OCI-LY1 (cell line): Measurements from ENCODE around the gene COL20A1.

Experiments
- H2AFZ ChIP-seq: fragments of 200-600 bp; sonication (generic), shearing (Covaris generic); 2 replicates; pipeline ENCODE4 v1.6.0; 2014; ENCODE audit warnings: antibody characterized with exemption, mild to moderate bottlenecking, low read length
- H3F3A ChIP-seq: fragments of 200-600 bp; sonication (generic), shearing (Covaris generic); 2 replicates; pipeline ENCODE4 v1.6.0; 2014; ENCODE audit warnings: mild to moderate bottlenecking, antibody characterized with exemption, low read length, moderate library complexity; ENCODE audit not compliant: insufficient read depth
- H3K27ac ChIP-seq: fragments of 200-600 bp; sonication (generic); 2 replicates; pipeline ENCODE4 v1.5.1; 2014; ENCODE audit warnings: low read length, mixed run types, mild to moderate bottlenecking, low read depth; ENCODE audit not compliant: poor library complexity, severe bottlenecking
- H3K27me3 ChIP-seq: fragments of 200-600 bp; sonication (generic); 2 replicates; pipeline ENCODE4 v1.6.0; 2014; ENCODE audit warnings: antibody characterized with exemption, mild to moderate bottlenecking, low read length, moderate library complexity; ENCODE audit not compliant: insufficient read depth
- H3K36me3 ChIP-seq: fragments of 200-600 bp; sonication (generic); 2 replicates; pipeline ENCODE4 v1.6.1; 2014; ENCODE audit warnings: mild to moderate bottlenecking, antibody characterized with exemption, low read length, moderate library complexity, mixed read lengths; ENCODE audit not compliant: insufficient read depth
- H3K4me1 ChIP-seq: fragments of 200-600 bp; sonication (generic); 2 replicates; pipeline ENCODE4 v1.5.1; 2014; ENCODE audit warnings: mild to moderate bottlenecking, low read length, moderate library complexity; ENCODE audit not compliant: insufficient read depth, severe bottlenecking
- H3K4me2 ChIP-seq: fragments of 200-600 bp; sonication (generic), shearing (Covaris generic); 2 replicates; pipeline ENCODE4 v1.6.1; 2014; ENCODE audit warnings: low read length
- H3K4me3 ChIP-seq: fragments of 200-600 bp; sonication (generic); 2 replicates; pipeline ENCODE4 v1.5.1; 2014; ENCODE audit warnings: low read length, low read depth, mild to moderate bottlenecking, mixed read lengths; ENCODE audit not compliant: poor library complexity, severe bottlenecking
- H3K79me2 ChIP-seq: fragments of 200-600 bp; shearing (Covaris generic); 2 replicates; pipeline ENCODE4 v1.6.1; 2016; ENCODE audit warnings: mixed run types, low read length, mixed read lengths; ENCODE audit not compliant: insufficient read depth
- H3K9ac ChIP-seq: fragments of 200-600 bp; sonication (generic), shearing (Covaris generic); 2 replicates; pipeline ENCODE4 v1.6.1; 2014; ENCODE audit warnings: mild to moderate bottlenecking, low read length, mixed read lengths
- H3K9me2 ChIP-seq: fragments of 200-600 bp; sonication (generic), shearing (Covaris generic); 2 replicates; pipeline ENCODE4 v1.6.1; 2014; ENCODE audit warnings: low read depth, mild to moderate bottlenecking, low read length, mixed read lengths
- H3K9me3 ChIP-seq: fragments of 200-600 bp; shearing (Covaris generic); 2 replicates; pipeline ENCODE4 v1.6.1; 2014; ENCODE audit warnings: low read length, mixed read lengths
- H4K20me1 ChIP-seq: fragments of 200-600 bp; sonication (generic), shearing (Covaris generic); 2 replicates; pipeline ENCODE4 v1.6.0; 2016; ENCODE audit warnings: mild to moderate bottlenecking, low read length; ENCODE audit not compliant: insufficient read depth
- EZH2 ChIP-seq: fragments of 200-600 bp; sonication (generic), shearing (Covaris generic); IDR thresholded peaks from 2 replicates; pipeline ENCODE4 v1.8.0; 2017; ENCODE audit warnings: borderline replicate concordance, mixed run types, mild to moderate bottlenecking, antibody characterized with exemption, low read length, moderate library complexity, mixed read lengths
- TF ChIP-seq, protein P1 (sequence below): fragments of 200-600 bp; sonication (generic), shearing (Covaris generic); IDR thresholded peaks from 2 replicates; pipeline ENCODE4 v1.5.1; 2017; ENCODE audit warnings: mild to moderate bottlenecking, antibody characterized with exemption, low read length, moderate library complexity, mixed read lengths

Gene COL20A1

DNA sequence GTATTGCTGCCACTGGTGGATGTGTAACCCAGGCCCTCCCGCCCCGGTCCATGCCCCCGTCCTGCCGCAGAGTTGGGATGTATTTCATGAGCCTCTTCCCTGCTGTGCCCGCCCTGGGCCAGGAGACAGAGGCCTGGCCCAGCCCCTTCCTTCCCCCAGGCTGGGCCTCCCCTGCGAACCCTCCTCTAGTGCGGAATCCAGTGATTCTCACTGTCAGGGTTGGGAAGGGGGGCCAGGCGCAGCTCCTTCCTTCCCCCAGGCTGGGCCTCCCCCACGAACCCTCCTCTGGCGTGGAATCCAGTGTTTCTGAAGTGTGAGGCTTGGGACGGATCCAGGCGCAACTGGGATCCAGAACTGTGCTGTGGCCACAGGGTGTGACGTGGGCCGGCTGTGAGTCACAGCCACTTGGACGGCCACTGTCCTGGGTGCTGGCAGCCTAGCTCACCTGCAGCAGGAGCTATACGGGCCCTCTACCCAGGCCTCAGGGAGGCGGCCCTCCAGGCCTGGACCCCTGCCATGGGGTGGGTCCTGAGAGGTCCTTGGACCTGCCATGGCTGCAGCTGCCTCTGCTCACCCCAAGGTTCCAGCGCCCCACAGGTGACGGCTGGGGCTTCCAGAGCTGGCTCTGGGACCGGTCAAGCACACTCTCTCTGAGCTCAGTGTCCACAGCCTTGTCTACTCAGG, 28.3 kb downstream of the COL20A1 start:
- no peaks in the 10 kb centered on the region for H3K9me3 ChIP-seq
- H3K4me2 ChIP-seq = no peak overlapping the region
- H3K36me3 ChIP-seq = no peaks in the 10 kb centered on the region
- no peaks in the 10 kb centered on the region for H3F3A ChIP-seq
- H3K4me3 ChIP-seq = no peak overlapping the region
- H3K27me3 ChIP-seq = no peaks in the 10 kb centered on the region; the same call in 1 of the 2 replicates
- TF ChIP-seq EZH2 = no peak
- TF ChIP-seq, protein P1, sequence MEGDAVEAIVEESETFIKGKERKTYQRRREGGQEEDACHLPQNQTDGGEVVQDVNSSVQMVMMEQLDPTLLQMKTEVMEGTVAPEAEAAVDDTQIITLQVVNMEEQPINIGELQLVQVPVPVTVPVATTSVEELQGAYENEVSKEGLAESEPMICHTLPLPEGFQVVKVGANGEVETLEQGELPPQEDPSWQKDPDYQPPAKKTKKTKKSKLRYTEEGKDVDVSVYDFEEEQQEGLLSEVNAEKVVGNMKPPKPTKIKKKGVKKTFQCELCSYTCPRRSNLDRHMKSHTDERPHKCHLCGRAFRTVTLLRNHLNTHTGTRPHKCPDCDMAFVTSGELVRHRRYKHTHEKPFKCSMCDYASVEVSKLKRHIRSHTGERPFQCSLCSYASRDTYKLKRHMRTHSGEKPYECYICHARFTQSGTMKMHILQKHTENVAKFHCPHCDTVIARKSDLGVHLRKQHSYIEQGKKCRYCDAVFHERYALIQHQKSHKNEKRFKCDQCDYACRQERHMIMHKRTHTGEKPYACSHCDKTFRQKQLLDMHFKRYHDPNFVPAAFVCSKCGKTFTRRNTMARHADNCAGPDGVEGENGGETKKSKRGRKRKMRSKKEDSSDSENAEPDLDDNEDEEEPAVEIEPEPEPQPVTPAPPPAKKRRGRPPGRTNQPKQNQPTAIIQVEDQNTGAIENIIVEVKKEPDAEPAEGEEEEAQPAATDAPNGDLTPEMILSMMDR = no peak
- H3K9ac ChIP-seq = no peak overlapping the region
- H3K9me2 ChIP-seq = no peaks in the 10 kb centered on the region
- H2AFZ ChIP-seq = no peak overlapping the region
- no peaks in the 10 kb centered on the region for H3K79me2 ChIP-seq
- no peak overlapping the region for H3K27ac ChIP-seq
- H3K4me1 ChIP-seq = no peaks in the 10 kb centered on the region
- H4K20me1 ChIP-seq = no peaks in the 10 kb centered on the region

DNA sequence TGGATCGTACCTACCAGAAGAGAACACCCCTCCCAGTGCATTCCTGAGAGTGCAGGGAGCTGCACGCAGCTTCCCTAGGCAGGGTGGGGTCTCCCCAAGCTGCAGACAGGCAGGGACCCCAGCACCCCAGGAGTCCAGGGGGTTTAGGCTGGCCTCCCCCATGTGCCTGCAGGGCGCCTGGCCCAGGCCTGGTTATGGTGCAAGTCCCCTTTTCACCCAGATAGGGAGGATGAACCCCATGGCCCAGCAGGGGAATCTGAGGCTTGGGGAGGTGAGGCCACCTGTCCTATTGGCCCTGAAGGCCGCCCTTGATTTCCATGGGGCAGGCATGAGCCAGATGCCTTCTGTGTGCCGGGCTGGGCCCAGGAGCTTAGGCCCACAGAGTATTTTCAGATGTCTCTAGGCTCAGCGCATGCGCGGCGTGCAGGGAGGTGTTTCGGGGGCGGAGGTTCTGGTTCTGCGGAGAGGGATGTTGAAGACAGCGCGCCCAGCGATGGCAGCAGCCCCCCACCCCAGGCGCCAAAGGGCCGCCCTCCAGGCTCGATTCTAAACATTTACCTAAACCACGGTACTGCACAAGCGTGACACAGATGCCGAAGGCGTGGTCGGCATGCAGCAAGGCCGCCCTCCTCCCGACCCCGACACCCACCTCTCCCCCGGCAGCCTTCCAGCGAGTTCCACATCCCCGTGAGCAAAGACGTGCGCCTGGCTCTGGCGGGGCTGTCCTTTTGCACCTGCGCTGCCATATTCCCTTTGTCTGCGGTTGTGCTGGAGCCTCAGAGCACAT, 29.4 kb downstream of the COL20A1 start:
- H3K79me2 ChIP-seq = no peaks in the 10 kb centered on the region
- no peak overlapping the region for H3K27ac ChIP-seq
- TF ChIP-seq, protein P1 = no peak
- no peak for TF ChIP-seq EZH2
- H3K9me3 ChIP-seq = no peaks in the 10 kb centered on the region
- H3K4me3 ChIP-seq = no peak overlapping the region
- H3K27me3 ChIP-seq = no peaks in the 10 kb centered on the region
- no peaks in the 10 kb centered on the region for H3K9me2 ChIP-seq
- no peaks in the 10 kb centered on the region for H3F3A ChIP-seq
- H3K4me2 ChIP-seq = no peak overlapping the region
- H2AFZ ChIP-seq = no peak overlapping the region
- H3K36me3 ChIP-seq = no peaks in the 10 kb centered on the region; the same call in 1 of the 2 replicates
- H3K9ac ChIP-seq = no peak overlapping the region
- no peaks in the 10 kb centered on the region for H3K4me1 ChIP-seq
- no peaks in the 10 kb centered on the region for H4K20me1 ChIP-seq

DNA sequence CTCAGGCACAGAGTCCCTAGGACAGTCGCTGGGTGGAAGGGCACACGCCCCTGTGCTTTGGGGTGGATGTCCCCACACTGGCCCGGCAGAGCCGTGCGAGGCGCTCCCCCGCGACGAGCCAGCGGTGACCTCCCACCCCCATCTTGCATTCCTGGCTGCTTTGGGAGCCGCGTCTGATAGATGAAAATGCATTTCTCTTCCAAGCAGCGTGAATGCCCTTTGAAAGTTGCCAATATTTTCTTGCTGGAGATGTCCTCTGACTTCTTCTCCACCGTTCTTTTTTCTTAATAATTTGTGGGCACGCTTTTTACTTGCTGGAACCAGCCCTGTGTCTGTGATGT, 29.9 kb downstream of the COL20A1 start:
- Histone ChIP-seq H3K79me2 (no peaks in the 10 kb centered on the region), H3K4me3 (no peak overlapping the region), H4K20me1 (no peaks in the 10 kb centered on the region), H3F3A (no peaks in the 10 kb centered on the region), H3K9ac (no peak overlapping the region), H3K9me3 (no peaks in the 10 kb centered on the region), H2AFZ (no peak overlapping the region), H3K36me3 (no peaks in the 10 kb centered on the region; the same call in 1 of the 2 replicates), H3K4me1 (no peaks in the 10 kb centered on the region), H3K9me2 (no peaks in the 10 kb centered on the region), H3K27ac (no peak overlapping the region), H3K4me2 (no peak overlapping the region), H3K27me3 (no peaks in the 10 kb centered on the region)
- no peak for TF ChIP-seq EZH2
- TF ChIP-seq, protein P1 = no peak
